BLaER1 treated with 17β-estradiol and CSF1 and Interleukin-3, amounts not matched to agents 10 nM and 100 nM (cell line): ENCODE measurements around the gene CHAC1.
"Not testable (repeated sequence)": the region's sequence is repeated elsewhere in the genome, so short reads cannot be mapped to it uniquely, and the experiment has no call there.

ENCODE experiments used
- H3K27ac ChIP-seq, 11 experiments: shearing (Covaris generic); formaldehyde crosslinking; 2 replicates each; pipeline ENCODE4 v1.8.1; 2022
- H3K27me3 ChIP-seq, 11 experiments: shearing (Covaris generic); formaldehyde crosslinking; 2 replicates each; pipeline ENCODE4 v1.8.1; 2022
- H3K36me3 ChIP-seq, 11 experiments: shearing (Covaris generic); formaldehyde crosslinking; 2 replicates each; pipeline ENCODE4 v1.8.1; 2022
- H3K4me1 ChIP-seq, 10 experiments: shearing (Covaris generic); formaldehyde crosslinking; 2 replicates each; pipeline ENCODE4 v1.8.1; 2022
- H3K4me2 ChIP-seq, 11 experiments: shearing (Covaris generic); formaldehyde crosslinking; 2 replicates each; pipeline ENCODE4 v1.8.1; 2022
- H3K4me3 ChIP-seq, 10 experiments: shearing (Covaris generic); formaldehyde crosslinking; 2 replicates each; pipeline ENCODE4 v1.8.1; 2022
- H3K9ac ChIP-seq, 11 experiments: shearing (Covaris generic); formaldehyde crosslinking; 2 replicates each; pipeline ENCODE4 v1.8.1; 2022
- H3K9me3 ChIP-seq, 11 experiments: shearing (Covaris generic); formaldehyde crosslinking; replicated peaks in 1 of 11; 2 replicates each; pipeline ENCODE4 v1.8.1; 2022
- H4K20me1 ChIP-seq, 11 experiments: shearing (Covaris generic); formaldehyde crosslinking; 2 replicates each; pipeline ENCODE4 v1.8.1; 2022
- Cebpa-rat ChIP-seq, 11 experiments: shearing (Covaris generic); IDR thresholded peaks; 2 replicates each; pipeline ENCODE4 v1.8.1; 2022

CHAC1 gene

DNA sequence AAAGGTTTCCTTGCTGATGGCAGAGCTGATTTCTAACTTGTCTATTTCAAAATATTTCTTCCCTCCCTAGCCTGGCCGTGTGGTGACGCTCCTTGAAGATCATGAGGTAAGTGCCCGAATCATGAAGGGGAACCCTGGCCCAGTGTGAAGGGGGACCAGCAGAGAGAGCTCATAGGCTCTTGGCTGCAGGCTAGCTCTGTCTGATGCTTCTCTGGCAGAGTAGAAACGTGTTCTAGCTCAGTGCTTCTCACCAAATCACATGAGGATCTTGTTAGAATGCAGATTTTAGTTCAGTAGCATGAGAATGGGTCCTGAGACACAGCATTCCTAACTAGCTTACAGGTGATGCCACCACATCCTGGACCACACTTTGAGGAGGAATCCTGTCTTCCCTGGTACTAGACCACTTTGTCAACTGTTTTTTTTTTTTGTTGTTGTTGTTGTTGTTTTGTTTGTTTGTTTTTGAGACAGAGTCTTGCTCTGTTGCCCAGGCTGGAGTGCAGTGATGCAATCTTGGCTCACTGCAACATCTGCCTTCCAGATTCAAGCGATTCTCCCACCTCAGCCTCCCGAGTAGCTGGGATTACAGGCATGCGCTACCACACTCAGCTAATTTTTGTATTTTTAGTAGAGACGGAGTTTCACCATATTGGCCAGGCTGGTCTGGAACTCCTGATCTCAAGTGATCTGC is 1.0 kb downstream of the CHAC1 start:
- Histone ChIP-seq H3K4me1 (peaks cover 53 to 74% (median 67%) of the 10 kb centered on the region in 10 experiments), H3K9ac (peak overlapping the region; percentile 73 to 89 (median 81)), H3K4me2 (peak overlapping the region; percentile 79 to 97 (median 91)), H3K27ac (peak overlapping the region in 9 of 11 experiments; percentile 74 to 95 (median 85); a peak in 10 of 22 replicates), H3K36me3 (peaks cover 15 to 33% (median 22%) of the 10 kb centered on the region in 11 experiments; a peak in 21 of 22 replicates), H3K4me3 (peak overlapping the region; percentile 70 to 92 (median 79)), H4K20me1 (peaks cover 0 to 57% (median 30%) of the 10 kb centered on the region in 11 experiments; a peak in 14 of 22 replicates)
- not testable (repeated sequence) for H3K9me3 ChIP-seq, H3K27me3 ChIP-seq
- TF ChIP-seq Cebpa-rat (IDR thresholded peaks at IDR 0.05) = 0 out of 22 replicates have a peak, but pooled peaks of 1 of the 11 experiments have one; percentile 17

DNA sequence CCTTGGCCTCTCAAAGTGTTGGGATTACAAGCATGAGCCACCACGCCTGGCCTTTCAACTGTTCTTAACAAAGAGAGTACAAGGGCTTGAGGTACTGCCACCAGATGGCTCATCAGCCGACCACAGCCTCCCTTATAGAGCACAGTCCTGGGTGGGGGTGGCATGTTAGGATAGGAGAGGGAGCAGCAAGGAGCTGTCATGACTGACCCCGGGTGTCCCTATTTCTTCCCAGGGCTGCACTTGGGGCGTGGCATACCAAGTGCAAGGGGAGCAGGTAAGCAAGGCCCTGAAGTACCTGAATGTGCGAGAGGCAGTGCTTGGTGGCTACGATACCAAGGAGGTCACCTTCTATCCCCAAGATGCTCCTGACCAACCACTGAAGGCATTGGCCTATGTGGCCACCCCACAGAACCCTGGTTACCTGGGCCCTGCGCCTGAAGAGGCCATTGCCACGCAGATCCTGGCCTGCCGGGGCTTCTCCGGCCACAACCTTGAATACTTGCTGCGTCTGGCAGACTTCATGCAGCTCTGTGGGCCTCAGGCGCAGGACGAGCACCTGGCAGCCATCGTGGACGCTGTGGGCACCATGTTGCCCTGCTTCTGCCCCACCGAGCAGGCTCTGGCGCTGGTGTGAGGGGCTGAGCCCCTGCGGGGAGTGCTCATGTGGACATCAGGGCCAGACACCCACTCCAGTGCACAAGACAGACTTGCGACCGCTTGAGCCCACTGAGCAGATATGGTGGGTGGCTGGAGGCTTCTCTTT is 2.1 kb downstream of the CHAC1 start:
- Histone ChIP-seq H3K36me3 (peaks cover 15 to 33% (median 22%) of the 10 kb centered on the region in 11 experiments; a peak in 21 of 22 replicates), H3K9me3 (no peaks in the 10 kb centered on the region), H3K4me2 (peak overlapping the region; percentile 79 to 97 (median 91)), H3K4me3 (peak overlapping the region in 6 of 10 experiments; percentile 70 to 92 (median 81); a peak in 9 of 20 replicates), H3K27me3 (no peaks in the 10 kb centered on the region), H3K9ac (peak overlapping the region in 8 of 11 experiments; percentile 4 to 89 (median 42); a peak in 12 of 22 replicates), H3K4me1 (peaks cover 49 to 80% (median 65%) of the 10 kb centered on the region in 10 experiments), H4K20me1 (peaks cover 0 to 64% (median 30%) of the 10 kb centered on the region in 11 experiments; a peak in 14 of 22 replicates), H3K27ac (peak overlapping the region in 2 of 11 experiments; percentile 4 to 13; a peak in 2 of 22 replicates)
- no peak for TF ChIP-seq Cebpa-rat (IDR thresholded peaks at IDR 0.05)

DNA sequence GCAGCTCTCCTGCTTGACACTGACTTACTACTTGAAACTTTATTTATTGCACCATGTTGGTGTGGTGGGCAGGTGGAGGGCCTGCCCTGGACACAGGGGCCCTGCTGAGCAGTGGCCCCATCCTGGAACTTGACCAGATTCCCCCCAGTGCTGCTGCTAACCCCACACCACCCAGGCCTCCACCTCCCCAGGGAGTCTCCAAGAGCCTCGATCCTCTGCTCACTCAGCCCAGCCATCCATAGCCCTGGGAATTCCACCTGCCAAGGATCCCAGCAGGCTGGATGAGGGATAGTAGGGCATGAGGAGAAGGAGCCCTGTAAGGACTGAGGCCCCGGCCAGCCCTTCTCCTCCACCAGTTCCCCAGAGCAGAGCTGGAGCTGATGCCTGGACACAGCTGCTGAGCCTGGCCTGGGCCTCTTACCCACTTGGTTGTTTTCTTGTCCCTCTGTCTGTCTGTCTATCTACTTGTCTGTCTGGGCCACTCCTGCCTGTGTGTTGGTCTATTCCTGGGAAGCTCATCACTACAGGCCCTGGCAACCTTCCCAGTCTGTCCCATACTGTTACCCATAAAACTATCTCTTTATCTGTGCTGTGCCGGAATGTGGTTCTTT is 2.8 kb downstream of the CHAC1 start:
- peaks cover 0 to 64% (median 30%) of the 10 kb centered on the region in 11 experiments; a peak in 14 of 22 replicates for H4K20me1 ChIP-seq
- H3K36me3 ChIP-seq = peaks cover 15 to 33% (median 22%) of the 10 kb centered on the region in 11 experiments; a peak in 21 of 22 replicates
- peak overlapping the region in 8 of 11 experiments; percentile 4 to 89 (median 42); a peak in 10 of 22 replicates for H3K9ac ChIP-seq
- peaks cover 49 to 87% (median 65%) of the 10 kb centered on the region in 10 experiments for H3K4me1 ChIP-seq
- H3K27me3 ChIP-seq = no peaks in the 10 kb centered on the region
- H3K4me2 ChIP-seq = peak overlapping the region; percentile 79 to 97 (median 91)
- peak overlapping the region in 4 of 10 experiments; percentile 81 to 92 (median 83); a peak in 8 of 20 replicates for H3K4me3 ChIP-seq
- no peaks in the 10 kb centered on the region for H3K9me3 ChIP-seq
- no peak for TF ChIP-seq Cebpa-rat (IDR thresholded peaks at IDR 0.05)
- H3K27ac ChIP-seq = peak overlapping the region in 1 of 11 experiments; percentile 4; a peak in 2 of 22 replicates

DNA sequence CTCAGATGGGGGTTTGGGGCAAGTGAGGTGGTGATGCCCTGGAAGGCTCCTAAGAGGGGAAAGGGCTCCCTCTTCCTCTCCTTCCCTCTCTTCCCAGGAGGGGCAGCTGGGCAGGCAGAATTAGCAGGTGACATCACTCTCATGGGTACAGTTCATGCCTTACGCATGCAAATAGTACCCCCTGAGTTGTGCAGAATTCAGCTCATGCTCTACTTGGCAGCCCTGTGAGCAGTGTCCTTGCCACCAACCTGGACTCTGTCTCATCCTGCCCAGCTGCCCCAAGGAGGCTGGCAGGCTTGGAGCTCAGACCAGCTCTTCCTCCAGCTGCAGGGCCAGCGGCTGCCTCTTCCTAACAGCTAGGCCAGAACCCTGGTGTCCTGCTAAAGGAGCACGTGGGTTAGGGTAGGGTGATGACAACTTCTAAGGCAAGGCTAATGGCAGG is 3.3 kb downstream of the CHAC1 start:
- H3K4me3 ChIP-seq = peak overlapping the region in 3 of 10 experiments; percentile 81 to 85 (median 81); a peak in 7 of 20 replicates
- no peaks in the 10 kb centered on the region for H3K9me3 ChIP-seq
- TF ChIP-seq Cebpa-rat (IDR thresholded peaks at IDR 0.05) = no peak
- H4K20me1 ChIP-seq = peaks cover 0 to 64% (median 30%) of the 10 kb centered on the region in 11 experiments; a peak in 14 of 22 replicates
- H3K4me1 ChIP-seq = peaks cover 49 to 87% (median 64%) of the 10 kb centered on the region in 10 experiments
- H3K27me3 ChIP-seq = no peaks in the 10 kb centered on the region
- H3K36me3 ChIP-seq = peaks cover 15 to 33% (median 22%) of the 10 kb centered on the region in 11 experiments; a peak in 21 of 22 replicates
- peak overlapping the region in 8 of 11 experiments; percentile 4 to 89 (median 34); a peak in 6 of 22 replicates for H3K9ac ChIP-seq
- H3K27ac ChIP-seq = peak overlapping the region in 2 of 11 experiments; percentile 3 to 24; a peak in 1 of 22 replicates
- H3K4me2 ChIP-seq = peak overlapping the region; percentile 79 to 97 (median 91); a peak in 19 of 22 replicates

DNA sequence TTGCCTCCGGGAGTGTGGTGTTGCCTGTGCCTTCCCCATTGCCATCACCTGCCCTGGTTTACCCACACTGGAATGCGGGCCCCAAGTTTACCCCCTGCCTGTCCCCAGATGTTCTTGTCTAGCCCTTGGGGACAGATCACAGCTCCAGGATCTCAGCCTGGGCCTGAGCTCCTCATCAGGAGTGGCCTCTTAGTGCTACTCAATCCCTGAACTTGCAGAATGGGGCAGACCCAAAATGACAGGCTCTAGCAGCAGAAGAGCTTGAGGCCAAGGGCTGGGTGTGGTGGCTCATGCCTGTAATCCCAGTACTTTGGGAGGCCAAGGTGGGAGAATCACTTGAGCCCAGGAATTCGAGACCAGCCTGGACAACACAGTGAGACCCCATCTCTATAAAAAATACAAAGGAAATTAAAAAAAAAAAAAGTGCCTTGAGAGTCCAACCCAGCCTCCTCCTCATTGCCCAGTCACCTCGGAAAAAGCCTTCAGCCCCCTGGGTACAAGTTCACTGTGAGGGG is 3.8 kb downstream of the CHAC1 start:
- Histone ChIP-seq H3K4me3 (peak overlapping the region in 1 of 10 experiments; percentile 85; a peak in 1 of 20 replicates), H3K36me3 (peaks cover 15 to 33% (median 22%) of the 10 kb centered on the region in 11 experiments; a peak in 21 of 22 replicates), H3K9ac (peak overlapping the region in 4 of 11 experiments; percentile 2 to 89 (median 52); a peak in 3 of 22 replicates), H3K4me1 (peaks cover 44 to 82% (median 61%) of the 10 kb centered on the region in 10 experiments), H3K27me3 (no peaks in the 10 kb centered on the region), H3K27ac (peak overlapping the region in 2 of 11 experiments; percentile 3 to 24; a peak in 1 of 22 replicates), H4K20me1 (peaks cover 0 to 64% (median 30%) of the 10 kb centered on the region in 11 experiments; a peak in 14 of 22 replicates), H3K9me3 (no peaks in the 10 kb centered on the region; a peak in 1 of 22 replicates), H3K4me2 (peak overlapping the region in 8 of 11 experiments; percentile 79 to 97 (median 92); a peak in 13 of 22 replicates)
- TF ChIP-seq Cebpa-rat (IDR thresholded peaks at IDR 0.05) = no peak

DNA sequence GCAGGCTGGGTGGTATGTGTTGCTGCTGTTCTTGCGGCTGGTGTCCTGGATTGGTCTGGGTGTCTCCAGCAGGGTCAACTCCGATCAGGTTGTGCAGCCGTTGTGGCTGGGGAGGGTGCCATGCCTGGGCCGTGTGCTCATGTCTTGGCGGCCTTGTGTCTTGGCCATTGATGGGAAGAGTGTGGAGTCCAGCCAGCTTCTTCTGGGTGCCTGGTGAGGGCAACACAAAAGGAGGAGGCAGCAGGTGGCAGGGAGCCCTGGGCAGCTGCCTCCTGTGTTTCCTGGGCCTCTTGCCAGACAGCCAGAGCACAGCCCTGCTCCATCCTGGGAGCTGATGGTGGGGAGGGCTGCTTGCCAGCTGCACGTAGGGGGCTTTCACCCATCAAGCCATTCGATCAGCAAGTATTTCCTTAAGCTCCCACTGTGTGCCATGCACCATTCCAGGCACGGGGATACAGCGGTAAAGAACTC is 4.3 kb downstream of the CHAC1 start:
- H3K36me3 ChIP-seq = peaks cover 15 to 33% (median 22%) of the 10 kb centered on the region in 11 experiments; a peak in 21 of 22 replicates
- H3K4me3 ChIP-seq = no peak overlapping the region
- H3K9ac ChIP-seq = peak overlapping the region in 2 of 11 experiments; percentile 2 to 87; a peak in 3 of 22 replicates
- H4K20me1 ChIP-seq = peaks cover 0 to 64% (median 30%) of the 10 kb centered on the region in 11 experiments; a peak in 14 of 22 replicates
- H3K4me1 ChIP-seq = peaks cover 39 to 77% (median 56%) of the 10 kb centered on the region in 10 experiments
- H3K27ac ChIP-seq = peak overlapping the region in 1 of 11 experiments; percentile 15; a peak in 2 of 22 replicates
- H3K4me2 ChIP-seq = peak overlapping the region in 5 of 11 experiments; percentile 0 to 97 (median 91); a peak in 6 of 22 replicates
- no peak for TF ChIP-seq Cebpa-rat (IDR thresholded peaks at IDR 0.05)
- H3K27me3 ChIP-seq = no peaks in the 10 kb centered on the region
- peaks cover 0 to 4% (median 0%) of the 10 kb centered on the region in 11 experiments; a peak in 1 of 22 replicates for H3K9me3 ChIP-seq

DNA sequence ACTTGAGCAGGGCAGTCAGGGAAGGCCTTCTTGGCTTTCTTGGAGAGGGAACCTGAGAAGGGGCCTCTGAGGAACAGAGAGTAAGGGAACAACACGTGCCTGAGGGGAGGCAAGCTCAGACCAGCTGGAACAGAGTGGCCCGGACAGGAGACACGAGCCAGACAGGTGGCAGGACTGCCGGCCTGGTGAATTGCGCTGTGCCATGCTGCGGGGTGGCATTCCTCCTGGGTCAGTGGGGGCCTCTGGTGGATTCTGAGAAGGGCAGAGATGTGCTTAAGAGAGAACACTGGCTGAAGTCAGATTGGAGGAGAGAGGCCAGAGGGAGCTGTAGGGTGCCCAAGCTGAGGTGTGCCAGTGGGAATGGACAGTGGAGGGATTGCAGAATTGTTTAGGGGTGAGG is 4.9 kb downstream of the CHAC1 start:
- H4K20me1 ChIP-seq = peaks cover 0 to 64% (median 30%) of the 10 kb centered on the region in 11 experiments; a peak in 14 of 22 replicates

More for the DNA sequence above, 4.9 kb downstream of the CHAC1 start:
- TF ChIP-seq Cebpa-rat (IDR thresholded peaks at IDR 0.05) = no peak
- H3K9ac ChIP-seq = no peak overlapping the region
- H3K4me2 ChIP-seq = peak overlapping the region in 3 of 11 experiments; percentile 12 to 97 (median 90); a peak in 4 of 22 replicates
- H3K36me3 ChIP-seq = peaks cover 15 to 33% (median 22%) of the 10 kb centered on the region in 11 experiments; a peak in 21 of 22 replicates
- no peak overlapping the region for H3K4me3 ChIP-seq
- peaks cover 0 to 5% (median 0%) of the 10 kb centered on the region in 11 experiments; a peak in 1 of 22 replicates for H3K9me3 ChIP-seq
- no peaks in the 10 kb centered on the region for H3K27me3 ChIP-seq
- peaks cover 37 to 75% (median 53%) of the 10 kb centered on the region in 10 experiments for H3K4me1 ChIP-seq
- H3K27ac ChIP-seq = peak overlapping the region in 1 of 11 experiments; percentile 15; a peak in 2 of 22 replicates
